GM18870 (cell line): ENCODE results near the gene REXO4.
"Not testable (repeated sequence)": the region's sequence is repeated elsewhere in the genome, so short reads cannot be mapped to it uniquely, and the experiment has no call there.

ENCODE experiments used
- ATAC-seq: cut with Tn5 transposase; IDR thresholded peaks from one replicate; pipeline ENCODE4 v1.9.1; 2021; ENCODE audit warnings: moderate library complexity; ENCODE audit not compliant: unreplicated experiment

The REXO4 gene

DNA sequence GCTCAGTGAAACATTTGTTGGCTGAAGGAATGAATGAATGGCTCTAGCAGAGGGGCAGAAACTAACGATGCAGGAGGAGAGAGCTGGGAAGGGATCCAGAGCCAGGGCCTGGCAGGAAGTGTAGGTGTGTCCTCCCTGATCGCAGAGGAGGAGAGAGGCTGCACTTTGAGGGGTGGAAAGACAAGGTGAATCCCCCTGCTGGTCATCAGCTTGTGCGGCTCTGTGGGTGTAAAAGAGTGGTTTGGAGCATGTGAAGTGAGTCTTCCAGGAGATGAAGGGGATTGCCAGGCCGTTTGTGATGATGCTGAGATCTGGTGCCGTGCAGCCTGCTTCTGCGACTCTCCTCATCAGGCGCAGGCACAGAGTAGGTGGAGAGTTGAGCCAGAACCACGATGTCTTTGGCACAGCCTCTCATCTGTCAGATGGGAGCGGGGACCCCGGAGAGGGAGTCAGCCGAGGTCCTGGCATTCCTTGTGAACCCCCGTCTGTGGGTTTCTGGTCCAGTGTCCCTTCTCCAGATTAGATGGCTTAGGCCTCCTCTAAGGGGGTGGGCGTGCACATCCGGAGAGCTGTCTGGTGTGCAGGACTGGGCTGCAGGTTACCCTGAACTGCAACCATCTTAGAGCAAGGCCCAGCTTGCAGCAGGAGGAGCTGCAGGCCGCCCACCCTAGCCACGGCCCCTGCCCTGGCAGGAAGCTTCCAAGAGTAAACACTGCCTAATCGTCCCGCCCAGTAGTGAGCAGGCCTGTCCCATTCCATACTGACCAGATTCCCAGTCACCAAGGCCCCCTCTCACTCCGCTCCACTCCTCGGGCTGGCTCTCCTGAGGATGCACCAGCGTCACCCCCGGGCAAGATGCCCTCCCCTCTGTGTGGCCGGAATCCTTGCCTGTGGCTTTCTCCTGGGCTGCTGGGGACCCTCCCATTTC is 4.1 kb upstream of the REXO4 start, which contains the start of gene ADAMTS13:
Gene ADAMTS13 (plus strand): TSS at position 753 of the 928 bp plus-strand sequence. CDS start 77 bp downstream, at position 830.
- ATAC-seq: no peak

GRCh38 chr9:133420392-133420827 is 2.6 kb upstream of the REXO4 start:
- ATAC-seq: no peak

DNA sequence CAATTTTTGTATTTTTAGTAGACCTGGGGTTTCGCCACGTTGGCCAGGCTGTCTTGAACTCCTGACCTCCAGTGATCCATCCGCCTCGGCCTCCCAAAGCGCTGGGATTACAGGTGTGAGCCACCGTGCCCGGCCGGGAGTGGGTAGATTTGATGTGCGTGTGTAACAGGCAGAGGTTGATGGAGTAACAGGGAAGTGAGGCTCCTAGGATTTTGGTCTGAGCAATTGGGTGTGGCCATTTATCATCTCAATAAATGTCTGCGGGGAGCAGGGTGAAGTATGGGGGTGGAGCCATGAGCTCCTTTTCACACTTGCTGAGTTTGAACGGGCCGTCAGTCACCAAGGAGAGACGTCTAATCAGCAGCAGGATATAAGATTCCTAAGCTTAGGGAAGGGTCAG is 1.2 kb upstream of the REXO4 start:
- no peak for ATAC-seq

GRCh38 chr9:133415170-133415569 is 2.6 kb downstream of the REXO4 start:
- no peak for ATAC-seq

- ATAC-seq: no peak
These were observed 9.8 kb downstream of the REXO4 start for GRCh38 chr9:133408042-133408441.

GRCh38 chr9:133406480-133407307 is 11.1 kb downstream of the REXO4 start:
- no peak for ATAC-seq

DNA sequence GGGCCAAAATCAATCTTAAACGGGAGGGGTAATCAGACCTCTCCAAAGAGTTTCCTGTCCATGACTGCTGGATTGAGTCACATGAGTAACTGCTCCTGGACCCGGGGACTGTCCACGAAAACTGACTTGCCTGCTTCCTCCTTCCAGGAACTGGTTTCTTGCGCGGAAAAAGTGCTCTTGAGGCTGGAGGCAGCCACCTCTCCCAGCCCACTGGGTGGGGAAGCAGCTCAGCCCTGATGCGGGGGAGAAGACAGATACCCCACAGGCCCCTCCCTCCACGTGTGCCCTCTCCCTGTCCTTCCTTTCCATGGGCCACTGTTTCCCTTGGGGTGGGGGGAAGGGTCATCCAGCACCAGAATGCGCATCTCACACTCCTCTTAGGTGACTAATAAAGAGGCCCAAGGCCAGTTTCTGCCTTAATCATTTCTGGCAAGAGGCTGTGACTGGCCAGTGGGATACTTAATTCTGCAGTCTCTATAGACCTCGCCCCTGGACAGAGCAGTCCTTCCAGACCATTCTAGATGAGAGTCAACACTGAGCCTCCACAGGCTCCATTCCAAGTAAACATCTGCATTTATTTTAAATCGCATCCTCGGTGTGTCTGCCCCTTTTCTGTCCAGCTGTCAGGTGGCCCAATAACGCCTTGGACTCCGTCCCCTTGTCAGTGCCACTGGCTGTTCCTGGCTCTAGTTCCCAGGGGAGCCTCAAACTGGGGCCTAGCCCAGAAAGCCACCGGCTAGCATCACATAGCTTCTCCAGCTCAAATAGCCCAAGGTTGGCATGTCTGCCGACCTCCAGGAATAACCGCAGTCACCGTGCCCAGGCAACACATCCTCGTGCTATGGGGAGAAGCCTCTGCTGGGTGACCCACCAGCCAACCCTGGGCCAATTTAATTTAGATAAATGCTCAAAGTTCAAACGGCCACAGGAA is 12.0 kb downstream of the REXO4 start:
- no peak for ATAC-seq

DNA sequence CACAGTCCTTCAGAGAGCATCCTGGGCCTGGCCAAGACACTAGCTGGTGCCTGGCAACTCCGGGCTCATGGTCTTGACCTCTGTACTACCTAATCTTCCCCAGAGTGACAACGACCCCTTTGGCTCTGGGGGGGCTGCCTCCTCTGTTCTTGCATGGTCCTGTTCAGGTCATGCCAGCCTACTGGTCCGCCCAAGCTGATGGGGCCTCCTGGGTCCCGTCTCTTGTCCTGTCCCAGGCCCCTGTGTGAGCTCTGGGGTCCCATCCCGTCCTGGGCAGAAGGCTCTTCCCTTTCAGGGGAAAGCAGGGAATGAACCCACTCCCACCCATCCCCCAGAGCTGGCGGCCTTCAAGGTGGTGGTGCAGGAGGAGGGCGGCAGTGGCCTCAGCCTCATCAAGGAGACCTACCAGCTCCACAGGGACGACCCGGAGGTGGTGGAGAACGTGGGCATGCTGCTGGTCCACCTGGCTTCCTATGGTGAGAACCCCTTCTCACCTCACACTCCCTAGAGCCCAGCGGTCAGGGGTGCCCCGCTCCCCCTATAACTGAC is 13.3 kb downstream of the REXO4 start:
- ATAC-seq: no peak

DNA sequence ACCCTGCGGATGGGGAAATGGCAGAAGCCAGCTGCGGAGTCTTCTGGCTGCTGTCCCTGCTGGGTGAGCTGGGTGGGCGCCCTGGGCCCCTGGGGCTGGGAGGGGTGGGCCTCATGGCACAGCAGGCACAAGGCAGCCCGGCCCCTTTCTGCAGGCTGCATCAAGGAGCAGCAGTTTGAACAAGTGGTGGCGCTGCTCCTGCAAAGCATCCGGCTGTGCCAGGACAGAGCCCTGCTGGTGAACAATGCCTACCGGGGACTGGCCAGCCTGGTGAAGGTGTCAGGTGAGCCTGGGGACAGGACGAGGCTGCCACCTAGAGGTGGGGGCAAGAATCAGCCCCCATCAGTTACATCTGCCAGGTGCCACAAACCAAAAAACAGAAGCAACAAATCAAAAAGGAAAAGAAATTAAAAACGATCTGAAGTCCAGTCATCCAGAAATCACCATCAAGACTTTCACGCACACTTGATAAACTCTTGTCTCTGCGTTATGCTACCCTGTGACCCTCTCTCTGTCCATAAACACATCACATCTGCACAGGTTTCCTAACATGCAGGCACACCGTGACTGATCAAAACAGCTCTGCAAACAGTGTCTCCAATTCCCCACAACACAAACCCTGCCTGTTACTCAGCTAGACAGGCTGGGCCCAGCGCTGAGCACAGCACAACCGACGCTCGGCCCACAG is 13.9 kb downstream of the REXO4 start:
- ATAC-seq: no peak

- no peak for ATAC-seq
These were observed 15.1 kb downstream of the REXO4 start for GRCh38 chr9:133402689-133403088.

- no peak for ATAC-seq
These were observed 16.2 kb downstream of the REXO4 start for GRCh38 chr9:133401588-133401987.

GRCh38 chr9:133400292-133400691 is 17.5 kb downstream of the REXO4 start:
- ATAC-seq: no peak

GRCh38 chr9:133397895-133398294 is 19.9 kb downstream of the REXO4 start:
- no peak for ATAC-seq

GRCh38 chr9:133397370-133397769 is 20.4 kb downstream of the REXO4 start:
- no peak for ATAC-seq

DNA sequence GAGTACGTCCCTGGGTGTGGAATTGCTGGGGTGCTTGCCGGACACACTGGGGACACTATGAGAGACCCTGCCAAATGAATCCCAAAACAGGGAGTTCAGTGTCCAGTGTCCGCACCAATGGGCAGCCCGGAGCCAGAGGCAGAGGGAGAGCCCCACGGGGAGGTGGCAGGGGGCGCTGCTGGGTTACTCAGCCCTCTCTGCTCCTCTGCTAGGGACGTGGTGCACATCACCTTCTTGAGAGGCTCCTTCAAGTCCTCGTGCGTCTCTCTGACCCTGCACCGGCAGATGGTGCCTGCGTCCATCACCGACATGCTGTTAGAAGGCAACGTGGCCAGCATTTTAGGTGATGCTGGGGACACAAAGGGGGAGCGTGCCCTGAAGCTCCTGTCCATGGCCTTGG is 20.9 kb downstream of the REXO4 start:
- no peak for ATAC-seq

DNA sequence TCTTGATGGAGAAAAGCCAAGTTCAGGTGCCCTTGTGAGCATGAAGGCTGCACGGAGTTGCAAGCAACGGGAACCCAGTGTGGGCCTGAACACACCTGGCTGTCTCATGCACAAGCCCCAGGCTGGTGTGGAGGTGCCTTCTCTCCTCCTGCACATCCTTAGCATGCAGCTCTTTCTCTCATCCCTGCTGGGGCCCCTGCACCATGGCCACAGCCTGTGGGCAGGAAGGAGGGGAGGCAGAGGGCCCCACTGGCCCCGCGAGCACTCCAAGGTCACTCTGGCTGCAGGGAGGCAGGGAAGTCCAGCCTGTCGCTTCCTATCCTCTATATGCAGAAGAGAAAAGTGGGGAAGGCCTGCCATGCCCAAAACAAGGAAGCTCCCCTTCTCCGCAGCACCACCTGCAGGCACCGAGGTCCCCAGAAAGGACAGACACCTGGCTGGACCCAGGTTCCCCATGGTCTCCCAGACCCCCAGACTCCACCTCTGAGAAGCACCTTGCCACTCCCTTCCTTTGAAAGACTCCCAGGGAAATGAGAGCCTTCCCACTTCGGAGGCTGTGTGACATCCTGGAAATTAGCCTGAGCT is 23.0 kb downstream of the REXO4 start:
- no peak for ATAC-seq

DNA sequence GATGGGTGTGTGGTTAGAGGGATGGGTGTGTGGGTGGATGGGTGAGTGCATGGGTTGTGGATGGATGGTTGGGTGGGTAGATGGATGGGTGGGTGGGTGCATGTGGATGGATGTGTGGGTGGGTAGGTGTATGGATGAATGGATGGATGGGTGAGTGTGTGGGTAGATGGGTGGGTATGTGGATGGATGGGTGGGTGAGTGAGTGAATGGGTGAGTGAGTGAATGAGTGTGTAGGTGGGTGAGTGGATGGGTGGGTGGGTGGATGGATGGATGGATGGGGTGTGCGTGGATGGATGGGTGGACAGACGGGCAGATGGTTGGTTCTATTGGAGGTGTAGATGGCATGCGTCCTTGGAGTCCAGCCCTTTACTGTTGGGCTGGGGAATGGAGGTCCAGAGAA is 24.4 kb downstream of the REXO4 start:
- ATAC-seq: no peak

- not testable (repeated sequence) for ATAC-seq
These were observed 25.5 kb downstream of the REXO4 start for GRCh38 chr9:133392308-133392707.

DNA sequence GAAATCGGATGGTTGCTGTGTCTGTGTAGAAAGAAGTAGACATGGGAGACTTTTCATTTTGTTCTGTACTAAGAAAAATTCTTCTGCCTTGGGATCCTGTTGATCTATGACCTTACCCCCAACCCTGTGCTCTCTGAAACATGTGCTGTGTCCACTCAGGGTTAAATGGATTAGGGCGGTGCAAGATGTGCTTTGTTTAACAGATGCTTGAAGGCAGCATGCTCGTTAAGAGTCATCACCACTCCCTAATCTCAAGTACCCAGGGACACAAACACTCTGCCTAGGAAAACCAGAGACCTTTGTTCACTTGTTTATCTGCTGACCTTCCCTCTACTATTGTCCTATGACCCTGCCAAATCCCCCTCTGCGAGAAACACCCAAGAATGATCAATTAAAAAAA is 26.4 kb downstream of the REXO4 start:
- not testable (repeated sequence) for ATAC-seq
